NCI-H146 treated with DMSO at 0.1 percent for 48 hours (cell line): ENCODE results near the gene PGM1.

Experiments used
- DNase-seq: peaks from one replicate; lab custom pipeline; 2025; ENCODE audit not compliant: unreplicated experiment; lab: John Stamatoyannopoulos, UW

Gene PGM1

DNA sequence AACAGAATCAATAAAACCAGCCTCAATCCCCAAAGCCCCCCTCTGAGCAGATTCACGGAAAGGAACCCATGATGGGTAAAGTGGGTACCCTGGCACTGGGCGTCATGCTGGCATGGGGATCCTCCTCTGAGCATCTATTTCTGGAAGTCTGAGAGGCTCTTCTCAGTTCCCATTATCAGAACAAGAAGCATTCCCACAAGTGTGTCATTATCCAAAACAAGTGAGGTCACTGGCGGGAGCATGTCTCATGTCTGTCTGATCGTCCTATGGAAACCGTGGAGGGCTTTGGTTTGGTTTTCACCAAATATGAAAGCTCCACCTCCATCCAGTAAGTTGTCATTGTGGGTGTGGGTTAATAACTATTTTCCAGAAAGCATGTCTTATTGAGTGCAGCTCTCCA is 70.7 kb downstream of the PGM1 start:
- no peak for DNase-seq

DNA sequence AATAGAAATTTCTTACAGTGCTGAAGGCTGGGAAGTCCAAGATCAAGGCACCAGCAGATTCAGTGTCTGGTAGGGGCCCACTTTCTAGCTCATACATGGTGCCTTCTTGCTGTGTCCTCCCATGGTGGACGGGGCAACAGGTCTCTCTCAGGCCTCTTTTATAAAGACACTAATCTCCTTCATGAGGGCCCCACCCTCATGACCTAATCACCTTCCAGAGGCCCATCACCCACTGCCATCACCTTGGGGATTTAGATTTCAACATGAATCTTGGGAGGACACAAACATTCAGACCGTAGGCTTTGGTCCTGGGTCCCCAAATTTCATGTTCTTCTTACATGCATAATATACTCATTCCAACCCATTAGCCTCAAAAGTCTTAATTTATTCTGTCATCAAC is 71.5 kb downstream of the PGM1 start:
- DNase-seq = no peak

DNA sequence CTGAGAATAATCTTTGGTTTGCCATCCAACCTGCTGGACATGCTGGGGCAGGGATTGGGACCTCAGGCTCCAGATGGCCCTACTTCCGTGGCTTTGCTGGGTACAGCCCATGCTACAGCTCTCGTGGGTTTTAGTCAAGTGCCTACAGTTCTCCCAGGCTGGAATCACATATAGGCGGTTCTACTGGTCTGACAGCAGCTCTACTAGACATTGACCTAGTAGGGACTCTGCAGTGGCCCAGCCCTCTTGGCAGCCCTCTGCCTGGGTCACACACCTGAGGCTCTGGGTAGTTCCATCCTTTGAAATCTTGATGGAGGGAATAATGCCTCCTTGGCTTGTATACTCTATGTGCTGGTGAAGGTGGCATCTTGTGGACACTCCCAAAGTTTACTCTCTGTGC is 72.2 kb downstream of the PGM1 start:
- DNase-seq = no peak

DNA sequence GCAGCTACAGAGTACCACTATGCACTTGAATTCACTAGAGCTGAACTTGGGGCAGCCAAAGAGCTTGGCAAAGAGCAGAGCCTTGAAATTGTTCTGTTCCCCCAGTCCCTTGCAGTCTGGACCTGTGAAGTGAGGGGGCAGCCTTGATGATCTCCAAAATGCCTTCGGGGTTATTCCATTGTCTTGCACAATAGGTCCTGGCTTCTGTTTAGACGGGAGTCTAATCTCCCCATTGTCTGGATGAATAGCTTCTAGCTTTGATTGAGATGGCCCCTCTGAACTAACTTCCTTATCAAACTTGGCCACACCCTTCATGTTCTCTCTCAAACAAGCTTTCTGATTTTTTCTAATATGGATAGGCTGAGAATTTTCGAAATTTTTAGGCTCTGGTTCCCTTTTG is 72.6 kb downstream of the PGM1 start:
- no peak for DNase-seq

DNA sequence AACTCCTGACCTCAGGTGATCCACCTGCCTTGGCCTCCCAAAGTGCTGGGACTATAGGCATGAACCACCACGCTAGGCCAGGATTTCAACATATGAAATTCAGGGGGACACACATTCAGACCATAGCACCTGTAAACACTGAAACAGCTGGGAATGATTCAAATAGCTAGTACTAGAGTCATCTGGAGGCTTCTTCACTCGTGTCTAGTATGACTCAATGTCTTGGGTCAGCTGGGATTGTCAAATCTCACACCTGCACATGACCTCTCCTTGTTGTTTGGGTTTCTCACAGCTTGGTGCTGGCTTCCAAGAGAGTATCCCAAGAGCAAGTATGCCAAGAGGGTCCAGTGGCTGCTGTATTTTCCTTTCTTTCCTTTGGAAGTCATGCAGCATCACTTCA is 75.1 kb downstream of the PGM1 start:
- no peak for DNase-seq

DNA sequence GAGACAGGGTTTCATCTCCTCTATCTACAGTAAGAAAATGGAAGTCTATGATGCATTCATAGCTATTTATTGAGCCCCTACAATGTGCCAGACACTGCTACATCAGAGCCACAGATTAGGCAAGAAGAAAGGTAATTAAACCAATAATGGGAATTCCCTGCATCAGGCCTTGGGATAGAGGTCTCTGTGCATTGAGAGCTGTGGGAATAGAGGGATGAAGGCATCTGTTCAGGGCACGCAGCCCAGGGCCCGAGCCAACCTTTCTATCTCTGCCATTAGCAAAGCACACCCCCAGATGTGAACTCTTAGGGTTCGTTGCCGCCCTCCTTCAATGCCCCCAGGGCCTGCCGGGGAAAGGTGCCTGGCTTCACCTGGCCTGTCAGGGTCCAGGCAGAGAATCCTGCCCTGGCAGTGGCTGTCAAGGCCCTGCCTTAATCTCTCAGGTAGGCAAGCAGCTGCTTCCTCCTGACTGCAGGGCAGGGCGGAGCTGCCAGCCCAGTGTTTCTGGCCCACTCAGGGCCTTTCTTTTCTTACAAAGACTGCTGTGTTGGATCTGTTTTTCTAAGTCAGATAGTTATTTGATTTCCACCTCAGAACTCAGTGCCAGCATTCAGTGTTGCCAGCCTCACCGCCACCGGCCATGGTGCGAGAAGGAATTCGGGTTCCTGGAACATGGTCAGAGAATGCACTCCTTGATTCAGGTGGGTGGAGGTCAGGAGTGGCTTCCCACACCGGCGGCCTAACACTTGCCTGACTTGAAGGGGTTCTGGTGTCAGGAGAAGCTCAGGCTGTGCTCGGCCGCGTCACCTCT is 76.1 kb downstream of the PGM1 start:
- no peak for DNase-seq

DNA sequence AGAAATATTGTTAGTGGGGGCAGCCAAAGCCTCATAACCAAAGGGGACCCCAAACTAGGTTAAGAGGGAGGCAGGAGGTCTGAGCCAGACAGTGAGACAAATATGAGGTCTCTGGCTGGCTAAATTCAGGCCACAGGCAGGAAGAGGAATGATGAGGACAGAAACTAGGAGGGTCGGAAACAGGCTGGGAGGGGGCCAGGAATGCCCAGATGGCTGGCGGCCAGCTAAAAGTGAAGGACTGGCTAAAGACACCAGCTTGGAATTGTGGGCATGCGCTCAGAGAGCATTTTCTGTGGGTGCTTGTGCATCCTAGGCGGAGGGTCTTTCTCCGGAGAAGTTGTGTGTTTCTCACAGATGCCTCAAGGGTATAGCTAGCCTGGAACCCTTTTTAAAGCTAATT is 77.0 kb downstream of the PGM1 start:
- DNase-seq = no peak

DNA sequence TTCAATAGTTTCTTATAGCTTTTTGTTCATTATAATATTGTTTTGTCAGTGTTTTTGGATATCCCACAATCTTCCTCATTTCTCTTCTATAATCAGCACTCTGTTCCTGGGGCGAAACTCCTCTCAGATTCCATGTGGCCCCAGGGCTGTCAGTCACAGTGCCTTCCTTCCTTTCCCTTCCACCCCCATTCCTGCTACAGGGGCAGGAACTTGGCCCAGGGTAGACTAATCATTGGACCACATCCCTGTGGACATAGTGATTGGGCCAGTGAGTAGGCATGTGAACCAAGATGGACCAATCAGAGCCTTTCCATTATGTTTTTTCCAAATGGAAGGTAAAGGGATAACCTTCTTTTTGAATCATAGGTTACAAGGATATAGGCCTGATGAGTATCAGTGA is 78.3 kb downstream of the PGM1 start:
- DNase-seq = no peak

DNA sequence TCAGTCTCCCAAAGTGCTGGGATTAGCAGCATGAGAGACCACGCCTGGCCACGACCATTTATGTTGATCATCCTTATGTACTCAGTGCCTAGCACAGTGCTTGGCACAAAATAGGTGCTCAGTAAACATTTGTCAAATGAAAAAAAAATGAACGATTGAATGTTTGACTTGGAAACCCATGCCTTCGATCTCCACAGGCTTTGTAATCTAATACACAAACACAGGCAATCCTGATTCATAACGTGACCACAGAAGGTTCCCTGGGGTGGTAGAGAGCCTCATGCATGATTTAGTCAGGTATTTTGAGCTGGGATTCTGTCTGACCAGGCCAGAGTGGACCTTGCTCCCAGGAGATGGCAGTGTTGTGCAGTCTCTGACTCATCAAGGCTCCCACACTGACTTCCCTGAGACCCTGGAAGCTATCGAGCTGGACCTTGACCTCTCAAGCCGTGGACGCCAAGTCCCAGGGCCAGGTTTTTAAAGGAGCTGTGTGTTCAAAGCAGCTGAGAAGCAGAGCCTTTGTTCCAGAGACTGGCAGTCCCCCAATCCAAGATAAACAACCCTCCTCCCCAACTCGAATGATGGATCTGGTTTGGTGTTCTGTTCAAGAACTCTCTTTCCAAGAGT is 81.1 kb downstream of the PGM1 start:
- DNase-seq = peak; percentile 18

DNA sequence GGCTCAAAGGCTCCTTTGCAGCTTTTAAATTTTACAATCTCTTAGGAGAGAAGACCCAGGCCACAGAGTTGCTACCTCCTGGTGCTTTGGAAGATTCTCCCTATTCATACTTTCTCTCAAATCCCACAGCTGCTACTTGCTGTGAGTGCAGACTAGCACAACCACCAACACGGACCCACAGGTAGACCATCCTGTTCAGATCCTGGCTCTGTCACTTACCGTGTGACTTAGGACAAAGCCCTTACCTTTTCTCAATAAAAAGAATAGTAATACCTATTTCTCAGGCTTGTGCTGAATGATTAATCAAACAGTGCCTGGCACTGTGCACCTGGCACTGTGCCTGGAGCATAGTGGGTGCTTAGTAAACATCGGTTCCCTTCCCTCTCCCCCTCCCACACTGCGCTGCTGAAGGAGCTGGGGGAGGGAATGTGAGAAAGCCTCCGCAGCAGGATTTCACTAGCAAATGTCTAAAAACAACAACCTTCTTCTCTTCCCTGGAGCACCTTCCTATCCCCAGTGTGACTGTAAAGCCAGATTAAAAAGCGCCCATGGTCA is 81.7 kb downstream of the PGM1 start:
- DNase-seq = no peak

DNA sequence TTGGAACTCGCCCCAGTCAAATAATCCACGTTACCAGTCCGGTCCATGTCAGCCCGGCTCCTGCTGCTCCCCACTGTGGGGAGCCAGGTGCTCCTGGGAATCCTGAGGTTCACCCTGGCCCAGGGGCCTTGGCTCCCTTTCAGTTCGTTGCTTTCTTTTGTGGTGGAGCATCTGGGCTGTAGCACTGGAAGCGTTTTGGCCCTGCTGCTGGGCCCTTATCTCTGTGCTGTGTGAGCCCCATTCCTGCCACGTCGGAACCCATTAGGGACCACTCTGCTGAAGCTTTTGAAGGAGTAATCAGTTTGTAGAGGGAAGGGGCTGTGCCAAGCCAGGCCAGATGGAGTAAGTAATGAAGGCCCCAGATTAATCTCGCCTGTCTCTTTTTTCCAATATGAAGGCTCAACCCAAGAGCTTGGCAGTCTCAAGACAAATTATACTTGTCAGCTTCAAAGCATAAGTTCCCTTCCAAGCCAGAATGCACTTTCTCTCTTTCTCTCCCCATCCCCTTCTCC is 82.3 kb downstream of the PGM1 start:
- no peak for DNase-seq

DNA sequence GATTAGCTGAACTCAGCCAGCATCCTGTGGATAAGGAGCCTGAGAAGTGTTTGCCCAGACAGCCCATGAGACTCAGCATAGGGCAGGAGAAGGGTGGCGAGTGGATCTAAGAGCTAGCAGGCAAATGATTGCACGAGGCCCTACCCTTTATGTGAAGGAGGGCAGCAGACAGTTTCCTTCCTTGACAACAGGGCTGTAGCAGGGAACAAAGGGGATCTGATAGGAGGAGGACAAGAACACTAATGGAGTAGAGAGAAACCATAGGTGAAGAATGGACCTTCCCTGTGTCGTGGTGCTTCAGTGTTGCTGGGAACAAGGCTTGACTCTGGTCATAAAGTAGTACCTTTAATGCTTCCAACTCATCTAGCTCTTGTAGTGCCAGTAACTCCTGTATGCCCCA is 84.3 kb downstream of the PGM1 start:
- no peak for DNase-seq

DNA sequence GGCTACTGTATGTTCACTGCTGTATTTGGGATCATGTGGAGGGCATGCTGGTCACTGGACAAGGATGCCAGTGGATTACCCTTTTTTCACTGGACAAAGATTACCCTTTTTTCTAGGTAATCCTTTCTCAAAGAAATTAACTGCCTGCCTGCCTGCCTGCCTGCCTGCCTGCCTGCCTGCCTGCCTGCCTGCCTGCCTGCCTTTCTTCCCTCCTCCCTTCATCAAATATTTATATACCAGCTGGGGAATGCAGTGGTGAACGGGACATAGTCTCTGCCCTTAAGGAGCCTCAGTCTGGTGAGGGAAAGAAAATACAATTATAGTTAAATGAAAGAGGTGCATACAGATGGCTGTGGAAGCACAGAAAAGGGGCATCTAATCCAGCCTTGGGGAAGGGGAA is 85.0 kb downstream of the PGM1 start:
- DNase-seq = no peak

DNA sequence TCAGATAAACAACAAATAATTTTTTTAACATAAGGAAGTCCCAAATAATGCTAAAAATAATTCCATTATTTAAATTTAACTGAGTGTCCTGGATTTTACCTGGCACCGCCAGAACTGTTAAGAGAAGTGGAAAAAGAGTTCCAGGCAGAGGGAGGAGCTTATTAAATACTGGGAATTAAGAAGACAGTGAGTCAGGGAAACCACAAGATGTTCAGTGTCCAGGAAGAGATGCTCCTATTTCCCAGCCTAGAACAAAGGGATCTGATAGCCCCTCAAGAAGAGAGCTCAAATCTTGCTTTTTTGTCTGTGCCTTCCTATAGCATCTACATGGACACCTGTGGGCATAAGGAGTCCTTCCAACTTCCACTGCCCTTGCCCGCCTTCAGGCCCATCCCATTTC is 85.9 kb downstream of the PGM1 start:
- no peak for DNase-seq

DNA sequence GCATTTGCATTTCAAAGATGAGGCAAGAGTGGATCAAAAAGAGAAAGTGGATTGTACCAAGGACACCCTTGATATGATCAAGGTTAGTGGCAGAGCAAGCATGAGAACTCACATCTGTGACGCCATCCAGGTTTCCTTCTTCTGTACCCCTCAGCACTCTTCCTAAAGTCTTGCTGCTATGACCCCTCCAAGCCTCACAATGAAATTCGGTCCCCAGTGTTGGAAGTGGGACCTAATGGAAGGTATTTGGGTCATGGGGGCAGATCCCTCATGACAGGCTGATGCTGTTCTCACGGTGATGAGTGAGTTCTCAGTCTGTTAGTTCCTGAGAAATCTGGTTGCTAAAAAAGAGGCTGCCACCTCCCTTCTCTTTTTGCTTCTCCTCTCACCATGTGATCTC is 86.4 kb downstream of the PGM1 start:
- no peak for DNase-seq

DNA sequence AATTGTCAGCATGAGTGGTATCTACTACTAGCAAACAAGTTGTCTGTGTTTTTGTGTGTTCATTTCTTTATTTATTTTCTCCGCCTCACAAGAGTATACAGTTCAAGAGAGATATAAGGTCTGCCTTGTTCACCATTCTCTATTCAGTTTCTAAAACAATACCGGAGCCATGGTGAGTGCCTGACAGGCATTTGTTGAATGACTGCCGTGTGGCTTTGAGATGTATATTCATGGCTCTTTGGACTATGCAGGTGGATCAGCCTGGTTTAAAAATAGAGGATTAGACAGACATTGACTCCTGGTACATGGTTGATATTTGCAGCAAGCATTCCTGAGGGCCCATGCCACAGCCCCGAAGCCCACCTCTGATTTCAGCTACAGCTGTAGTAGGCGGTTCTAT is 89.7 kb downstream of the PGM1 start:
- DNase-seq = no peak

DNA sequence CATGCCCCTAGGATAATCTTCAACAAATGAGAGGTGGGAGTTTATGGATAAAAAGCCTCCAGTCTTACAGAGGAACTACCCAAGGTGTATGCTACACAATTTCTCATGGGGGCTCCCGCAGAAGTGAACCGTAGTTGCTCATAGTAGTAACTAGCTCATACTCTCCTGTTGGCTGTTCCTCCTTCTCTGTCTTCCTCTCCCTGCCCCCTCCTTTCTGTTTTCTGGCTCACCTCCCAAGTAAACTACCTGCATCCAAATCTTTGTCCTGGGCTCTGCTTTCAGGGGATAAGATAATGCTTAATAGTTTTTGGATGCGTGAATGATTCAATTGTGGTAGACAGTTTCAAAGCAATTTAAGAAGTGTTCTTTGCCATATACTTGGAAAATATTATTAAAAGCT is 90.5 kb downstream of the PGM1 start:
- no peak for DNase-seq

DNA sequence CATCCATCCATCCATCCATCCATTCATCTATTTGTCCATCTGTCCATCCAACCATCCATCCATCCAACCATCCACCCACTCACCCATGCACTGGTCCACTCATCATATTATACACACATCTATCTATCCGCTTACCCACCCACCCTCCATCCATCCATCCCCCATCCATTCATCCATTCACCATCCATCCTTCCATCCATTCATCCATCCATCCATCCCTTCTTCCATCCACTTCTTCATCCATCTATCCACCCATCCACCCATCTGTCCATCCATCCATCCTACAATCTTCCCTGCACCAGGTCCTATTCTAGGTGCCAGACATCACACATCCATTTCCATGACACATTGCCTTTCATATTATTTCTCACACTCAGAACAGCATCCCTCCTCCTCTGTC is 93.5 kb downstream of the PGM1 start:
- no peak for DNase-seq

DNA sequence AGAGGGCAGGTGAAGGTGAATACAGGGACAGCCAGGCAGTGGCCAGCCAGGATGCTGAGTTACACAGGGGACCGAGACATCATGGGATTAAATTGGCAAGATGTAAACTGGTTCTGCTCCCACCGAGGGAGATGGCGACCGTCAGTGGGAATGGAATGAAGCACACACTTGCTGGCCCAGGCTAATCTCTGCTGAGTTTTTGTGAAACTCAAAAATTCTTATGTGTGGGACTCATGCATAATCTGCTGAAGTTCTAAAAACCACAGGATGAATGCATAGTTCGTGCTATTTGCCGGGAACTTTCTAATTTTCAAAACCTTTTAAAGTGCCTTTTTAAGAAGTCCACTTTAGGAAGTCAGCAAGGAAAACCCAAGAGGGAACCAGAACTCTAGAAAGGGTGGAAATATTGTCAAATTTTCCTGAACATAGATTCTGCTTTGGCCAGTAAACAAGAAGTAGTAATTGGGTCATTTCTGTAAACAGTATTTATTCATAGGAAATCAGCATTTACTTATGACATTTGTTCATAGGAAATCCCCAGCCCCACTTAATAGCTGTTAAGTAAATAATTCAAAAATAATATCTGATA is 95.2 kb downstream of the PGM1 start:
- DNase-seq = no peak

DNA sequence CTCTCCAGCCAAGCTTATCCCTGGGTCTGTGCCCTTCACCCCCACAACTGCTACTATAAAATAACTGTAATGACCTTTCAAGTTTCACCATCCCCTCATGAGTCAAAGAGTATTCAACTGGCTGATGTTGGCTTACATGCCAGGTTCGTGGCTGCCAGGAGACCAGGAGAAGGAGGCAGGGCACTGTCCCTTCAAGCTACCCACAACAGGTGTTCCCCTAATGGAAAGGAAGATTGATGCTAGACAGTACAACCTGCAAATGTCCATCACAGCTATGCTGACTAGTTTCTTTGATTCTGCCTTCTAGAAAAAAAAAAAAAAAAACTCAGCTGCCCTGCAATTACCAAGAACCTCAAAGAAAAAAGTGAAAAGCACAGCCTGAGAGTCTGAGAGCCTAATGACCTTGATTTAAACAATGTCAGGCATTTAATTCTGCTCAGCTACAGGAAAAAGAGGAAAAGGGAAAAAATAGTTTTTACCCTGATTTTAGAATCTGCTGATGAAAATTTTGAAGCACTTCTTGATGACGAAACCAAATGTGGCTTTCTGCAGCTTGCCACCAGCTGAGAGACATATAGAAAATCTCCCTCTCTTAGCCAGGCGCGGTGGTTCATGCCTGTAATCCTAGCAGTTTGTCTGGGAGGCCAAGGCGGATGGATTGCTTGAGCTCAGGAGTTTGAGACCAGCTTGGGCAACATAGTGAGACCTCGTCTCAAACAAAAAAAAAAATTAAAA is 97.9 kb downstream of the PGM1 start:
- no peak for DNase-seq

DNA sequence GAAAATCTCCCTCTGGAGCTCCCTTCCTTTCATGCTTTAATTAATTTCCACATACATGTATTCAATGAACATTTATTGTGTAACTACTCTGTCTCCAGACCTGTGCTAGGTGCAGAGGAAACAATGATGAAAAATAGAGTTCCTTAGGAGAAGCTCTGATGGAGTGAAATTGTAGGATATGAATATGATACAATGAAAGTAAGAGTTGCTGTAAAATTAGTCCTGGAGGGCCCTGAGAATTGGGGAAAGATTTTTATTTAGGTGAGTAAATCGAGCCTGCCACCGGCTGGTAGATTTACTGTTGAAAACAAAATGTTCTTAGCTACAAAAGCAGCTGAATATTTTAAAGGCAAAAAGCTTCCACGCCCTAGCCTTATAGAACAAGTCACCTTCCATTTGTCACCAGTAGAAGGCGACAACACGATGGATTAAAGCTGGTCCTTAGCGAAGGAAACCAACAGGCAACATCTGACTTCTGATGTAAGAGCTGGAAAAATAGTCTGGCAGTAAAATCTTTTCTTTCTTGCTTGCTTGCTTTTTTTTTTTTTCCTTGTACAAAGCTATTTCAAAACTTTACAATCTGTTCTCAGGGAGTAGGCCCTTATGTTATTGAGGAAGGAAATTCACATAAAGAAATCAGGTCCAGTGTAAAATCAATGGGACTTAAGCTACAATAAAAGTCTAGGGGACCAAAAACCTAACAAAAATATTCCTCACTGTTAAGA is 98.7 kb downstream of the PGM1 start:
- DNase-seq = peak; percentile 12
